HG02852 (cell line): Measurements from ENCODE around the gene ZNF398.
"Not testable (repeated sequence)": the region's sequence is repeated elsewhere in the genome, so short reads cannot be mapped to it uniquely, and the experiment has no call there.

Experiments used
- ATAC-seq: cut with Tn5 transposase; IDR thresholded peaks from one replicate; pipeline ENCODE4 v1.9.1; 2021; ENCODE audit warnings: mild to moderate bottlenecking, moderate library complexity; ENCODE audit not compliant: unreplicated experiment

ZNF398 gene

GRCh38 chr7:149147072-149147751 lies at the start of gene ZNF398:
TSS of gene ZNF398 (plus strand) at chr7:149147453. CDS start at chr7:149147743, 290 bp downstream.
- peak; percentile 67 for ATAC-seq

GRCh38 chr7:149099058-149099457 lies 48.2 kb upstream of the ZNF398 start:
- no peak for ATAC-seq

- ATAC-seq: no peak
Measured at GRCh38 chr7:149100821-149101220, 46.4 kb upstream of the ZNF398 start.

GRCh38 chr7:149102666-149103065 lies 44.6 kb upstream of the ZNF398 start:
- ATAC-seq: no peak

GRCh38 chr7:149103424-149103823 lies 43.8 kb upstream of the ZNF398 start:
- no peak for ATAC-seq

- no peak for ATAC-seq
Measured at GRCh38 chr7:149104214-149104613, 43.0 kb upstream of the ZNF398 start.

- ATAC-seq: no peak
Measured at GRCh38 chr7:149104749-149105148, 42.5 kb upstream of the ZNF398 start.

- no peak for ATAC-seq
Measured at GRCh38 chr7:149109969-149110368, 37.3 kb upstream of the ZNF398 start.

GRCh38 chr7:149125189-149125862 lies 21.9 kb upstream of the ZNF398 start:
- ATAC-seq: no peak

- ATAC-seq: peak; percentile 76
Measured at GRCh38 chr7:149125863-149126661, 21.2 kb upstream of the ZNF398 start, which contains the start of gene ZNF425. TSS of gene ZNF425 (minus strand) at chr7:149126324. CDS start at chr7:149126213, 111 bp downstream.

GRCh38 chr7:149126662-149127266 lies 20.5 kb upstream of the ZNF398 start:
- ATAC-seq: peak; percentile 42

GRCh38 chr7:149130572-149131198 lies 16.6 kb upstream of the ZNF398 start:
- ATAC-seq: no peak

GRCh38 chr7:149133028-149133710 lies 14.1 kb upstream of the ZNF398 start:
- ATAC-seq: no peak

GRCh38 chr7:149136118-149136517 lies 11.1 kb upstream of the ZNF398 start:
- no peak for ATAC-seq

- no peak for ATAC-seq
Measured at GRCh38 chr7:149140831-149141230, 6.4 kb upstream of the ZNF398 start.

GRCh38 chr7:149141893-149142292 lies 5.4 kb upstream of the ZNF398 start:
- ATAC-seq: no peak

GRCh38 chr7:149144436-149144922 lies 2.8 kb upstream of the ZNF398 start:
- ATAC-seq: not testable (repeated sequence)

GRCh38 chr7:149145031-149145845 lies 2.0 kb upstream of the ZNF398 start:
- ATAC-seq: no peak
